Activated CD4-positive, alpha-beta T cell treated with anti-CD3 and anti-CD28 coated beads, Interleukin-10, Interleukin-2, amounts not matched to agents 100 ng/mL and 50 ng/mL, durations not matched to agents 16 hours and 8 hours (primary cell): Measurements from ENCODE around the gene CNTNAP3B.
"Not testable (repeated sequence)": the region's sequence is repeated elsewhere in the genome, so short reads cannot be mapped to it uniquely, and the experiment has no call there.

Source experiments
- DNase-seq: peaks from one replicate; pipeline ENCODE4 v3.0.0-alpha.2; 2020

Gene CNTNAP3B

DNA sequence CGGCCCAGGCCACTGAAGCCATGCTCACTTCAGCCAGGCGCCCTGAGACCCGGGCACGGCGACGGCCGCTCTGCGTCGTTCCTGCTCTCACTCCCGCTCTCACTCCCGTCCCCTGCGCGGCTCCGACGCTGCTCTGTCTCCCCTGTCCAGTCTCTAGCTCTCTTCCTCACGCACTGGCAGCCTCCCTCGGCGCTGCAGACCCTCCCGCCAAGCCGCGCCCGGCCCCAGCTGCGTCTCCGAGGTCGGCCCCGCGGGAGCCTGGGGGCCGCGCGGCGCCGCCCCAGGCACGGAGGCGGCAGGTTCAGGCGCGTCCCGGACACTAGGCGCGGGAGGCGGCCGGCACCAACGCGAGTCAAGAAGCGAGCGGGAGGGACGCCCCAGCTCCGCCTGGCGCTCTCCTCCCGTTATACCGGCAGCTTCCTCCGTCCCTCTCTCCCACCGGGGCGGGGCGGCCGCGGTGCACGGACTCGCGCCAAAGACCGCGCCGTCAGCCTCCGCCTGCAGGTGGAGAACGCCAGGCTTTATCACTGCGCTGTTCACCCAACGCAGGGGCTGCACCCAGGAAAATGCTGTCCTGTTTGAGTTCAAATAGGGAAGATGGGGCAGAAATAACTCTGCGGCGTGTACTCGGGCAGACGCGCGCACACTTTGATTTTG is at the start of gene CNTNAP3B:
Gene CNTNAP3B (minus strand): TSS at position 354 of the 657 bp plus-strand sequence. CDS start 332 bp downstream, at position 22.
- DNase-seq = not testable (repeated sequence)

DNA sequence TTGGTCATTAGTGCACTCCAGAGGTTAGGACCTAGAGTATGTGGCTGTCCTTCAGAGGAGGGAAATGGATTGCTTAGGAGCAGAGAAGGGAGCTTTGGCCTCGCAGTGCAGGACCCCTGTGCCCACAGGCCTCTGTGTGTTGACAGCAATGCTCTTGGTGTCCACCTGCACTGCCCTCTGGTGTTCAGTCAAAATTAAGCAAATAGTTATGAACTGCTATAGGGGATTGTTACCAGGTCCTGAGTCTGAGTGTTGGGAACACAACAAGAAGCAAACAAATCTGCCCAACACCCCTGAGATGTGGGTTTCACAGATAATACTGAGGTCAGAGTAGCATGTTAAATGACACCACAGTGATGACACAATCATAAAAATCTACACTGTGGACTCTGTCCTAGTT is 31.1 kb upstream of the CNTNAP3B start:
- peak; percentile 11 for DNase-seq

DNA sequence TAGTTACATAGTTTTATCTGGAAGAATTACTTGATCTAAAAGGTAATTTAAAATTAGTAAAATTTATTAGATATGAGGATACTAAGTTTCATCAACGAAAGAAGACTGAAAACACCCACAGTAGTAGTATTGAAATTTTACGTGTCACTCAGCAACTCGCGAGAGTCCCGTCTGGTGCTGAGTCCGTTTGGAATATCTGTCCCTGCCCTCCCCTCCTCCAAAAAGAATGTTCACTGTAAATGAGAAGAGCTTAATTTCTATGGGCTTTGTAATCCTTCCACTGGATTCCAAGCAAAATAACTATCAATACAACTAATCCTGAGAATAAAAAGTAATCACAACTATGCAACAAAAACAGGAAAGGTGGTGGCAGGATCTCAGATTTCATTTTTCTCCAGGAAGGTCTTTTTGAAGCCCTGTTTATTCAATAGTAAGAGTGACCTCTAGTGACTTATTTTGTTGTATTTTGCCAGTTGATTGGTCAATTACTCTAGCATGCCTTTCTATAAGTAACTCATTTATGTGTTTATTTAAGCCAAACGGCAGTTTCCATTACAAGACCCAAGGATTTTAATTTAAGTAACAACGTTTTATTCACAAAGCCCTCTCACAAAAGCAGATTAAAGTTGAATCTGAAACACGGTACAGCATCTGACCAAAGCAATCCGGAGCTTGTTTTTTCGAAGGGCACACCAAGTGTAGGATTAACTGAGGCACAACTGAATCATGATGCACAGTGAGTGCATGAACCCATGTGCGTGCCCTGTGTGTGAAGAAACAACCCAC is 2.0 kb downstream of the CNTNAP3B start:
- not testable (repeated sequence) for DNase-seq

DNA sequence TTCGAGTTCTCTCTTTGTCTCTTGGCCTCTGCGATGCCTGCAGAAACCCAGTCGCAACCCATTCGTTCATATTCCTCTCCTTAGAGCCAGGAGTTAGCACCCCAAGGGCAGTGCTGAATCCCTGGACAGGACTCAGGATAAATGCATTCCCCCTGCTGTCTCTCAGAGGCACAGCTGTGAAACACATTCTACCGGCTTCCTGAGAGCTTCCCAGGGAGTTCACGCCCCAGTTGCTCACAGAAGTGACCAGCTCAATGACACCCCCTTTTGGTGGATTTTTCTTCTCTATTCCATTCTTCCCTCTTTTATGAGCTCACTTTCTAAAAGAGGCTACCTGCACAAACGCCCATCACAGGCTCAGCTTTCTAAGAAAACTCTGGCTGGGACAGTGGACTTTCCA is 8.2 kb downstream of the CNTNAP3B start:
- DNase-seq = not testable (repeated sequence)

DNA sequence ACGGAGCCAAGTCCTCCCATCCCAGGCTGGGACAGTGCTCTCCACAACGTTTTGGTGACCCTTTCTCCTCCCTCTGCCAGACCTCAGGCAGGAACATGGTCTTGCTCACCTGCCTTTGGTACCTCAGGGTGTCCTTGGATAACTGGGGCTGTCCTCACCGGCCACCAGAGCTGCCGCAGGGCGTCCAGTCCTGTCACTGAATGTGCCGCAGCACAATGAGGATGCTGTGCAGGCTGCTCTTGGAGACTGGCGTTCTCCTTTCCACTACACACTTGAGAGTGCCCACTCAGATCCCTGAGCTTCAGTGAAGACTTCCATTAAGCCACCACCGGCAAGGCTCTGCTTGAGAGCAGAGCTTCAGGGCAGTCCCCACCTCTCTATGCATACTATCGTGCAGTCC is 33.3 kb downstream of the CNTNAP3B start:
- DNase-seq = not testable (repeated sequence)

DNA sequence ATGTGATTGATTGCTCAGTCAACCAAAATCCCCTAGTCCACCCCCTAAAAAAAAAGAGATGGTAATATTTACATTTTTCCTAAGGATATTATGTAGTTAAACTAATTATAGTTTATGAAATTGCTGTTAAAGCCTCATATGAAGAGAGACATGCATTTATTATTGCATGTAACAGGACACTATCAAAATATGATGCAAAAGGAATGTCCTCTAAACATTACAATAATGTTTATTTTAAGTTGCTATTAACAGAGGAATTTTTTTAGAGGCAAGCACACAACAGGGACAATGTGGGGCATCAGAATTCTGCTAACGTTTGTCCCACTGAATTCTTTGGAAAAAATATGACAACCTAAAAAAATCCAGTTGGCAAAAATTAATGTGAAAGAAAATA is 44.7 kb downstream of the CNTNAP3B start:
- DNase-seq = not testable (repeated sequence)

DNA sequence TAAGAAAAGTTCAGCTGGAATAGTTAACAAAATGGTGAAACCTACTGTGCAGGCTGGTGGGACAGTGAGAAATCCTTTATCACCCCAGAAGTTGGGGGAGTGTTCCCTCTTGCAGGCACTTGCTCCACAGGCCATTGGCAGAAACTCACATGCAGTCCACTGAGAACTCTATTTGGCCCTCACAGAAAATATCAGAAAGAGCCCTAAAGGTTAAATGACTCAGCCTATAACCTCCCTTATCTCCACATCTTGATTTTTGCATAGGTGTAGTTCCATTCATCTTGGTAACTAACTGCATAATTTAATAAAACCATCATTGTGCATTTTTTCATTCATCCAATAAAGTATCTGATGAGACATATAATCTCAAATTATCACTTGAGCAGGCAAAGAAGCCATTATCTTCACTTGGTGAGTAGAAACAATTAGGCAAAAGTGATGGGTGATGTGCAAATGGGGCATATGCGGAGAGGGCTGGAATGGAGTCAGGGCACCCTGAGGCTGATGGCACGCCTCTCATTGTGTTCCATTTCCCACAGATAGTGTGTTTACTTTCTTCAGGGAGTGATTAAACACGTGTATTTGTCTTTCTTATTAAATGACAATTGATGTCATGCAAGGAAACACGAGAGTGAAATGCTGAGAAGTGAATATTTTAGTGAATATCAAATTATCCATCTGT is 45.2 kb downstream of the CNTNAP3B start:
- DNase-seq = not testable (repeated sequence)

DNA sequence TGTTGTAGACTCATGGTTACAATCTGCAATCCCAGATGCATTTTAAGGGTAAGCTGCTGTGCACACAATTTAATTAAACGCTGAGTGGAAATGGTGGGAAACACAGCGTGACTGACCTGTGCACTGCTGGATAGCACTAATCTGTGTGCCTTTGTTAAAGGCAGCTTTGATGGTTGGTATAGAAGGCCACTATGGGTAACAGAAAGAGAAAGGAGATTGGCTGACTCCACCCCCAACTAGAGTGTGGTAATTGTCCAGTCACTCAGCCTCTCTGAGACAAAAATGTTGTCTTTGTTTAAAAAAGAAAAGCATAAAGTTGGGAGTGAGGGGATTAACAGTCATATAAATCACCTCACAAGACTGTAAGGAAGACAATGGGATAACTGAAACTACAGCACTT is 48.9 kb downstream of the CNTNAP3B start:
- DNase-seq = not testable (repeated sequence)

DNA sequence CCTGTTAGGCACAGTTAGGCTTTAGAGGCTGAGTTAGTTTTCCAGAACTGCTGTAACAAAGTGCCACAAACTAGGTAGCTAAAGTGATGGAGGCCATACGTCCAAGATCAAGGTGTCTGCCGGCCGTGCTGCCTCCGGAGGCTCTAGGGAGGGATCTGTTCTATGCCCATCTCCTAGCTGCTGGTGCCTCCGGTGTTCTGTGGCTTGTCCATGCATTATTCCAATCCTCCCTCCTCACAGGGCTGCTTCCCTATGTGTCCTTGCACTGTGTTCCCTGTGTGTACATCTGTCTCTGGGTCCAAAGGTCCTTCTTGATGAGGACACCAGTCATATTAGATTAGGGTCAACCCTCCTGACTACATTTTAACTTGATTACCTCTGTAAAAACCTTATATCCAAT is 54.4 kb downstream of the CNTNAP3B start:
- DNase-seq = not testable (repeated sequence)

DNA sequence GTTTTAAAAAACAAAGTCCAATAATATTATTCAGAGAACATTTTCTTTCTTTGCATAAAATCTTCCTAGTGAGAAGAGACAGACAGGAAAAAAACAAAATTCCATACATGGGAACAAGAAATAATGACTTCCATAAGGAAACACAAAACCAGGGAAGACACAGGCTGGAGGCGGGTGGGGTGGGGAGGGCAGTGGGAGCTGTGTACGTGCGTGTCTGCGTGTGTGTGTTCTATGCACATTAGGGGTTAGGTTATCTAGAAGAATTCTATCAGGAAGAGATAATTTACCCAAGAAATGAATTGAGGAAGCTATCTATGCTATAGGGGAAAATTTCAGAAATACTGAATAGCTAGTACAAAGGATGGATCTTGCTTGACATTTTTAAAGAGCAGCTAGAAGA is 58.2 kb downstream of the CNTNAP3B start:
- not testable (repeated sequence) for DNase-seq

DNA sequence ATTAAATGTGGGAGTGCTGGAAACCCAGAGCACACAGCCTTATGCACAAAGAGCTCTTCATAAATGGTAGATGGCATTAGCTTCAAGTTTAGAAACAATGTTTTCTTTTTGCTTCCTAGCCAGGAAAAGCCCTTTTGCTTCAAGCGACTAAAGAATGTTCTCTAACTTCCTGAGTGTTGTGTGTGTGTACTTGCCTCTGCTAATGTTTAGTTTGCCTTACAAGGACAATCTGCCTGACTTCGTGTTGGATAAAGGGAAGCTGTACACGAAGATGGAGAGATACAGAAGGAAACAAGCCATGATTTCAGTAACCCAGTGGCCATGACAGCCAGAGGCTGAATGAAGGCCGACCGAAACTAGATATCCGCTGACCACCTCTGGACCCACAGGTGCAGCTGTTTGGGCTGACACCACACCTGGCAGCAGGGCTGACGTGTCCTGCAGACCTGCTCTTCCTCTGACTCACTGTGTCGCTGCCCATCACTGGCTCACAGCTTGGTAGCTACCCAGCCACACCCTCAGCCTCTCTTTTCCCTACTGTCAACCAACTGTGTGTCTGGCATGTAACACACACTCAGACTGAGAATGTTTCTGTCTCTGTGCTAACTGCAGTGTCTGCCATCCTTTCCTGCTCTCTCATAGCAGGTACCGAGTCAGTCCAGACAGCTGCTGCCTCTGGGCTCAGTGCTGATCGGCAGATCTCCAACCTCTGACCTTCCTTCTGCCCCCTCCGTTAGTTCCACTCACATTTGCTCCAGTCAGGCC is 59.0 kb downstream of the CNTNAP3B start:
- not testable (repeated sequence) for DNase-seq

DNA sequence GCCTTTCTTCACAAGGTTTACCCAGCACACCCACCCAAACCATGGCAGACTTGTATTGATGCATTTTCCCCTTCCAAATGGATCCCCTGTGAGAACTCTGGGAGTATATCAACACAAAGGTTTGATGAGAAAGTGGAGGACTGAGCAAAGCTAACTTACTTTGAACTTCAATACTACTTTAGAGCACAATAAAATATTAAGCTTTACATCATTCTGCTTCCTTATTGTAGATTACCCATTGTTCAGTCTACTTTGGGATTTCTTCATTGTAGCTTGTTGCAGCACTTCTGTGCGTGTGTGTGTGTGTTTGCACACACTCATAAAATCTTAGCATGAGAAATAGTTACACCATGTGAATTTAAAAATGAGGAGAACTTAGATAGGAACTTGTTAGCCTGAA is 75.4 kb downstream of the CNTNAP3B start:
- DNase-seq = not testable (repeated sequence)

DNA sequence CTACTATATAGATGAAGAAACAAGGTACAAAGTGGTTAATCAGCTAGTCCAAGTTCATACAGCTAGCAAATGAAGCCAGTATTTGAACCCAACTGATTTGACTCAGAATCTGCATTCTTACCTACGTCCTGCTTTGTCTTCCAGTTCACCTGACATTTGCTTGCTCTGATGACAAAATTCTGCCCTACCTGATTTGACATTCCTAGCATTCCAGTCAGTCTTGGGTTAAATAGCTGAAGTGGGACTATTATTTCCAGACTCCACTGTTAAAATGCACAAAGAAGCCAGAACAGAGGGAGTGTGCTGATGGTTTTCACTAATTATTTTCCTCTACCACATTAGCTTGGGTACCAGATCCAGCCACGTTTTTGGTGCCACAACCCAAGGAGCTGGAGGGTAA is 78.5 kb downstream of the CNTNAP3B start:
- not testable (repeated sequence) for DNase-seq

DNA sequence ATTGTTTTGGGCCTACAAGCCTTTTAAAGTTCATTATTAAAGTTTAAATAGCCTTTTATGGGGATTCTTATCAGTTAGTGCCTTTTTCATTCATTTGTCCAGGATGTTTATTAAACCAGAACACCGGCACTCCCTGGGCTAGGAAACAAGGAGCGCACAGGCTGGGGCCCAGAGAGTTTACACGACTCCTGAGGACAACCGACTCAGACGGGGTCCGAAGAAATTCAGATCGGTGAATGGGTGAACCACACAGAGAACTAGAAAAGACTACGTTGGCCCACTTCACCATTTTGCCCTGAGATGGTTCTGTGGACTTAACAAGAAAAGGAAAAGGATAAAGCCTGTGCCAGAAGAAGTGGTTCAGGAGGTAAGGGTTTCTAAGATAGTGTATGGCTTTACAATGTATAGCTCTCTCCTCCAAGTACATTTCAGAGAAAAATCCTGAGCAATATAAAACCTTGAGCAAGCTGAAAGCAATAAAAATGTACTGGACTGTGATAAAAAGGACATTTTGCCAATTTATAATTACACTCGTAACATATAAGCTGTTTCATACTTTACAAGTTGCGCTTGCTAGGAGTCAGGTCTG is 84.7 kb downstream of the CNTNAP3B start:
- DNase-seq = not testable (repeated sequence)

DNA sequence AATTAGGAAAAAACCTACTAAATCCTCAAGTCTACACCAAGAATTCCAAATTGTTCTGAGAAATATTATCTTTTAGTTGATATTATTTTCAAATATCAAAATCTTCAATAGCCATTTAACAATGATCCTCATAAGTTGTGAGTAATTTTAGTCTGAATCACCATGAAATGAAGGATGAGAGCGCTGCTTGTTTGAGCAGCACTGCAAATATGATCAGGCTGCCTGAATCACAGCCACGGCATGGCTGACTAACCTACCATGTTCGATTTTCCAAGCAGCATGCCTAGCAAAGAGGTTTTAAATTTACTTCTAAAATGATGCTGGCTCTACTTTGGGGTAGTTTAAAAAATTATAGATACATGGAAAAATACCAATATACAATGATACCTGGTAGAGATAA is 95.7 kb downstream of the CNTNAP3B start:
- DNase-seq = not testable (repeated sequence)

DNA sequence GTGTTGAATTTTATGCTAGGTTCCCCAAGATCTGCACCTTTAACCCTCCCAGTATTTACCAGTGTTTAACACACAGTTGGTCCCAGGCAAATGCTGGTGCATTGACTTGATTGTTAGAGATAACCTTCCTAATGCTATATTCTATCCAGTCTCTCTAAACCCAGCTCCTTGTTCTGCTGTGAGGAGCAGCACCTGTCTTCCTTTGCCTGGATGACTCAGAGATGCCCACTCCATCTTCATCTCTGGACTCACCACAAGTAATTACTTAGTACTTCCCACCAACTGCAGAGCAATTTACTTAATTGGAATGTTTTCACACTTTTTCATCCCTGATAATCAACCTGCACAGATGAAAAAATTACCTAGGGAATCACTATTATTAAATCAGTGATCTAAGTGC is 108.6 kb downstream of the CNTNAP3B start:
- not testable (repeated sequence) for DNase-seq

DNA sequence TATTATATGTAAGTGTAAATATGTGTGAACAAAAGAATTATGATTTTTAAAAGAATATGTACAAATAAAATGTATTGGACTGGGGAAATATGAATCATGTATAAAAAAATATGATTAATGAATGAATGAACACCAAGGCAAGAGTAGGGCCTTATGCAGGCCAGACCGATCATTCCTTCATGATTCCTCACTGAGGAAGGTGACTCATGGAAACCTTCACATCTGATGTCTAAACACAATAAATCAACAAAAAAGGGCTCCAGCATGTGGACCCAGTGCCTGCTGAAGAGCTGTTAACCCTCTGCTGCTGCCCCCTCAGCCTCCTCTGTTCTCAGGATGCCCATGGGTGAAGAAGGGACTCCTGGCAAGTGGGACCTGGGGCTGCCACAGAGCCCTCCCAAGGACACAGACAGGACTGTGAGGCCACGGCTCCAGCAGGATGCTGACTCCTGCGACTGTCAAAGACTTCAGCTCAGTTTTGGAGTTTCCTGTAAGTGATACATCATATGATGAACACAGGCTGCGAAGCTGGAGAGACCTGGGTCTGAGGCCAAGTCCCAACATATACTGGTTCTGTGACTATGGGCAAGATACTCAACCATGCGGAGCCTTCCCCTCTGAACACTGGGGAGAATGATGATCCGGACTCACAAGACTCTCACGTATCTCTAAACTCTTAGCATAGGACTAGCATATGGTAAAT is 110.9 kb downstream of the CNTNAP3B start:
- DNase-seq = not testable (repeated sequence)

DNA sequence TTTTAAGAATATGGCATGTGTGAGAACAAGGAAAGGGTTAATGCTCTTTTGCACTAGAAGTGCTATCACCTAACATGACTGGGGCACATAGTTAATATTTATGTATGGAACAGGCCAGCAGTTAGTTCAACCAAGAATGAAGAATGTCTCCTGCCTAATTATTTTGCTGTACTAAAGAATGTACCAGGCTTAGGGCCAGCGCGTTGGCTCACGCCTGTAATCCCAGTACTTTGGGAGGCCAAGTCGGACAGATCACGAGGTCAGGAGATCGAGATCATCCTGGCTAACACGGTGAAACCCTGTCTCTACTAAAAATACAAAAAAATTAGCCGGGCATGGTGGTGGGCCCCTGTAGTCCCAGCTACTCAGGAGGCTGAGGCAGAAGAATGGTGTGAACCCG is 114.9 kb downstream of the CNTNAP3B start:
- not testable (repeated sequence) for DNase-seq

DNA sequence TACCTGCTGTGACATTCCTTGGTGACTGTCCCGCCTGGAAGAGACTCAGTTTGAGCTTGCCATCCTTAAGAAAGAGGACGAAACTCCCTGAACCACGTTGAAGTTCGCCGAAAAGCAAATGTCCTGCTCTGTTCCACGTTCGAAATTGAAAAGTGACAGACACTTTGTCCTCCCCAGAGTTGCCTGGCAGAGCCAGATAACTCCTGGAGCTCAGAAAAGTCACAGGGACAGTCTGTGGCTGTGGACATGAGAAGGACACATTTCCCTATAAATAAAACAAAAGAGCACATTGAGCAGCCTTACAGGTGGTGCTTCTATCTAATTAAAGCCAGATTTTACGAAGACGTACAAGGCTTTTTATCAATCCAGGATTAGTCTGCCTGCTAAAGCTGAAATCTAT is 137.6 kb downstream of the CNTNAP3B start:
- not testable (repeated sequence) for DNase-seq

DNA sequence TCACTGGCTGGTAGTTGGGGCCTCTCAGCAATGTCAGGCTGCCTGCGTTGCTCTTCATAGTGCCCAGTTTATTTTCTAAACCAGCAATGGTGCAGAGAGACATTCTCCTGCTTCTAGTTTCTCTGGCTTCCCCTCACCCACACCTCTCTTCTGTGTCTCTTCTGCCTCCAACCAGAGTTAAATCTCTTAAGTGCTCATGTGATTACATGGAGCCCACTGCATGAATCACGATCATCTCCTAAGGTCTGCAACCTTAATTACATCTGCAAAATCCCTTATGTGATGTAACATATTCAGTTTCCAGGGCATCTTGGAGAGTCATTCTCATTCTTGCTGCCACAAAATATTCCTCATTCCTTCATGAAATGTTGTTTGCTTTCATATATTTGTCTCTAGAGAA is 149.0 kb downstream of the CNTNAP3B start:
- DNase-seq = not testable (repeated sequence)

DNA sequence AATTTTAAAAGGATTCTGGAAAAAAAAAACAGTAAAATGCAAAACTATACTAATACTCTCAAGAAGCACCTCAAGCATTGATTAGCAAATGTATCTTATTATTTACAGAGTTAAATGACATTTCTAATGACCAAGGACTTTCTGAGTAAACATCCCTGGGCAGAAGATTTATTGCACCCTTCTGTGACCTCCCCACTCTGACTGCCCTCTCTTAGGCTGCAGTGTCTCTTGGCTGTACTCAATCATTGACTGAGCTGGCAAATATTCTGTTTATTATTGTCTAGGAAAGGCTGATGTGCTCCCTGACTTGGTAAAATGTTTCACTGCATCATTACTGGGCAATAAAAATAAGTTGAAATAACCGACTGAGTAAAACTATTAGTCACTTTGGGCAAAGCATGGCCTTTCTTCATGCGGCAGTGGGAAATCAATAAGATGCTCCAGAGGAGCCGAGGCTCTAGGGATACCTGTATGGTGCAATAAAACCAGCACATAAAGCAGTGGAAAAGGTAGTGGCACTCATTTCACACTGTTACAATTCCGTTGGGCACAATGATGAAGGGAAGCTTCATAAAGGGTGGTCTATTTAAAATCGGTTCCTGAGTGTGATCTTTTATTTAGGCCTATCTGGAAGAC is 151.1 kb downstream of the CNTNAP3B start:
- DNase-seq = not testable (repeated sequence)
